K562 (cell line): ENCODE results near the gene PRM2. TPM values are rescaled to one million over a fixed set of nuclear protein-coding genes. Genes with fewer than 3 reads are reported as not detected.

Experiments
- C11orf30 ChIP-seq: fragments of 450-650 bp; IDR thresholded peaks from 2 replicates; pipeline ENCODE4 v1.6.1; 2016; ENCODE audit warnings: low read depth, mild to moderate bottlenecking
- CBX8 ChIP-seq: fragments of 200-600 bp; sonication (generic); IDR thresholded peaks from 2 replicates; pipeline ENCODE4 v1.6.1; 2012; ENCODE audit warnings: borderline replicate concordance, mixed run types, low read depth, mild to moderate bottlenecking, moderate library complexity, mixed read lengths, low read length, control low read depth, inconsistent platforms; ENCODE audit not compliant: poor library complexity, severe bottlenecking; ENCODE audit errors: extremely low read depth
- DNMT1 ChIP-seq: fragments of 450-650 bp; IDR thresholded peaks from 2 replicates; pipeline ENCODE4 v1.6.1; 2016; ENCODE audit warnings: antibody characterized with exemption, mild to moderate bottlenecking
- FOXP1 ChIP-seq: sonication (generic); formaldehyde crosslinking; IDR thresholded peaks from 2 replicates; pipeline ENCODE4 v1.8.0; 2022; ENCODE audit warnings: mild to moderate bottlenecking, missing genetic modification reagents
- HDAC1 ChIP-seq, 2 experiments: fragments of 450-650 bp; IDR thresholded peaks; 2 replicates each; pipeline ENCODE4 v1.6.1; 2016 to 2017; ENCODE audit warnings: inconsistent platforms in 1 of 2, mild to moderate bottlenecking in 1 of 2, moderate library complexity in 1 of 2
- HMG20B ChIP-seq: fragments of 250-450 bp; sonication (Bioruptor Pico); IDR thresholded peaks from 2 replicates; pipeline ENCODE4 v1.5.0; 2021; ENCODE audit warnings: mild to moderate bottlenecking
- JUNB ChIP-seq: fragments of 450-650 bp; formaldehyde crosslinking; conservative IDR thresholded peaks from 2 replicates; pipeline ENCODE4 v1.4.0; 2020; ENCODE audit warnings: mild to moderate bottlenecking
- MYC ChIP-seq, 2 experiments: fragments of 250-450 bp in 1 of 2; sonication (Bioruptor Pico) in 1 of 2; IDR thresholded peaks; 2 replicates each; pipeline versions ENCODE4 v1.5.1 to v1.6.1; 2012 to 2021; ENCODE audit warnings: low read depth in 2 of 2, borderline replicate concordance in 1 of 2, improper control_type of control experiment in 1 of 2, low read length in 1 of 2, mild to moderate bottlenecking in 1 of 2, moderate library complexity in 1 of 2
- NRF1 ChIP-seq, 2 experiments: fragments of 450-650 bp; IDR thresholded peaks in 1 of 2; conservative IDR thresholded peaks in 1 of 2; 2 replicates each; pipeline ENCODE4 v1.6.1; 2014; ENCODE audit warnings: mild to moderate bottlenecking in 2 of 2
- PCBP2 ChIP-seq: fragments of 200-400 bp; formaldehyde crosslinking; IDR thresholded peaks from 2 replicates; pipeline ENCODE4 v1.6.1; 2018; ENCODE audit warnings: low read length, low read depth, mild to moderate bottlenecking, moderate library complexity; ENCODE audit not compliant: poor library complexity, severe bottlenecking
- RAD51 ChIP-seq: fragments of 450-650 bp; IDR thresholded peaks from 2 replicates; pipeline ENCODE4 v1.7.1; 2016; ENCODE audit warnings: low read depth, mild to moderate bottlenecking, borderline replicate concordance
- RBM22 ChIP-seq: fragments of 200-400 bp; formaldehyde crosslinking; IDR thresholded peaks from 2 replicates; pipeline ENCODE4 v1.6.1; 2018; ENCODE audit warnings: low read length, low read depth; ENCODE audit not compliant: poor library complexity, severe bottlenecking
- SAP30 ChIP-seq: fragments of 200-600 bp; sonication (generic); IDR thresholded peaks from 2 replicates; pipeline ENCODE4 v1.6.1; 2012; ENCODE audit warnings: borderline replicate concordance, low read depth, mild to moderate bottlenecking, moderate library complexity, low read length, control low read depth, inconsistent platforms; ENCODE audit not compliant: insufficient read depth, poor library complexity, severe bottlenecking
- SMC3 ChIP-seq: conservative IDR thresholded peaks from 2 replicates; pipeline ENCODE4 v1.6.1; 2011; ENCODE audit warnings: low read depth, low read length, improper control_type of control experiment; ENCODE audit not compliant: insufficient read depth
- SRF ChIP-seq, 2 experiments: fragments of 250-450, 450-650 bp in 1 of 2; sonication (Bioruptor Pico) in 1 of 2; sonication (generic) in 1 of 2; formaldehyde crosslinking; IDR thresholded peaks; 2 replicates each; pipeline versions ENCODE4 v1.5.0 to v1.5.1; 2020 to 2022; ENCODE audit warnings: mild to moderate bottlenecking in 1 of 2, missing genetic modification reagents in 1 of 2
- TAF15 ChIP-seq: fragments of 200-400 bp; formaldehyde crosslinking; IDR thresholded peaks from 2 replicates; pipeline ENCODE4 v1.6.1; 2017; ENCODE audit warnings: mild to moderate bottlenecking, low read depth, low read length, moderate library complexity
- ZFX ChIP-seq: sonication (generic); formaldehyde crosslinking; IDR thresholded peaks from 2 replicates; pipeline ENCODE4 v1.8.0; 2022; ENCODE audit warnings: mild to moderate bottlenecking, missing genetic modification reagents, moderate library complexity
- ZNF785 ChIP-seq: fragments of 250-450 bp; sonication (Bioruptor Pico); IDR thresholded peaks from 2 replicates; pipeline ENCODE4 v1.4.0; 2020; ENCODE audit warnings: mild to moderate bottlenecking
- polyA plus RNA-seq, 8 experiments: library from polyadenylated mRNA; depleted of rRNA in 4 of 8; stranded (reverse) in 5 of 8; unstranded in 3 of 8; fragments of >200 nt; fragmentation: Nextera tagmentation in 2 of 8; fragmentation: Illumina TruSeq in 1 of 8; extraction: Ambion mirVana in 2 of 8; extraction: Trizol in 1 of 8; gene quantifications; 2 replicates each; pipeline versions ENCODE4 v1.2.1 to v1.2.3, GENCODE V29; 2011 to 2014; ENCODE audit warnings: inconsistent platforms in 1 of 8, missing spikeins in 1 of 8
- total RNA-seq, 7 experiments: library from RNA; depleted of rRNA in 6 of 7; stranded (reverse); fragments of >200 nt in 6 of 7; fragmentation: Illumina TruSeq in 2 of 7; extraction: Trizol in 2 of 7; gene quantifications; 2 replicates each; pipeline versions ENCODE4 v1.2.1 to v1.2.3, GENCODE V29; 2011 to 2021; ENCODE audit warnings: low replicate concordance in 1 of 7
- TF ChIP-seq, protein P1 (sequence below): fragments of 250-450 bp; sonication (Bioruptor Pico); IDR thresholded peaks from 2 replicates; pipeline ENCODE4 v1.6.1; 2021; ENCODE audit warnings: mild to moderate bottlenecking
- TF ChIP-seq, protein P2 (sequence below): sonication (generic); formaldehyde crosslinking; IDR thresholded peaks from 2 replicates; pipeline ENCODE4 v1.8.0; 2022; ENCODE audit warnings: mild to moderate bottlenecking, low read depth, missing genetic modification reagents
- TF ChIP-seq, protein P3 (sequence below): fragments of 450-650 bp; formaldehyde crosslinking; IDR thresholded peaks from 2 replicates; pipeline ENCODE4 v1.4.0; 2022; ENCODE audit warnings: mild to moderate bottlenecking, moderate library complexity
- TF ChIP-seq, protein P4 (sequence below), 2 experiments: fragments of 450-650 bp; conservative IDR thresholded peaks; 2 replicates each; pipeline ENCODE4 v1.6.1; 2017; ENCODE audit warnings: mild to moderate bottlenecking in 2 of 2, moderate library complexity in 2 of 2

The PRM2 gene
- total and polyA plus RNA-seq, 9 of the 15 experiments (the other 6 are each of a cell fraction or from before 2014, with no cell fraction given), result not detected

DNA sequence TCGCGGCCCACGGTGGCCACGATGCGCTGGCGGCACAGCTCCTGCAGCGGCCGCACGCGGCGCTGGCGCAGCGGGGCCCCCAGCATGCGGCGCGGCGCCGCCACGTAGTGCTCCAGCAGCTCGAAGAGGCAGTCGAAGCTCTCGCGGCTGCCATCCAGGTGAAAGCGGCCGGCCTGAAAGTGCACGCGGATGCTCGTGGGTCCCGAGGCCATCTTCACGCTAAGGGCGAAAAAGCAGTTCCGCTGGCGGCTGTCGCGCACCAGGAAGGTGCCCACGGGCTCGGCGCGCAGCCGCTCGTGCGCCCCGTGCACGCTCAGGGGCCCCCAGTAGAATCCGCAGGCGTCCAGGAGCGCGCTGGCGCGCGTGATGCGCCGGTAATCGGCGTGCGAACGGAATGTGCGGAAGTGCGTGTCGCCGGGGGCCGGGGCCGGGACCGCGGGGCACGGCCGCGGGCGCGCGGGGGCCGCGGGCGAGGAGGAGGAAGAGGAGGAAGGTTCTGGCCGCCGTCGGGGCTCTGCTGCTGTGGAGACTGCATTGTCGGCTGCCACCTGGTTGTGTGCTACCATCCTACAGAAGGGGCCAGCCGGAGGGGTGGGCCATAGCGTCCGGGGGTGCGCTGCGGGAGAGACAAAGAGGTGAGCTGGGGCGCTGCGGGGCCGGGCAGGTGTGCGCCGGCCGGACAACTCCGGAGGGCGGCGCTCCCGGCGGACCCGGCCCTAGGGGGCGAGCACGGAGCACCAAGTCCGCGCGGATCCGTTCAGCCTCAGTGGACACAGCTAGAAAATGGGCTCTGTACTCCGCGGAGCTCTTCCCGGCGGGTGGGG is 21.2 kb downstream of the PRM2 start (continued):
- TF ChIP-seq, protein P1, sequence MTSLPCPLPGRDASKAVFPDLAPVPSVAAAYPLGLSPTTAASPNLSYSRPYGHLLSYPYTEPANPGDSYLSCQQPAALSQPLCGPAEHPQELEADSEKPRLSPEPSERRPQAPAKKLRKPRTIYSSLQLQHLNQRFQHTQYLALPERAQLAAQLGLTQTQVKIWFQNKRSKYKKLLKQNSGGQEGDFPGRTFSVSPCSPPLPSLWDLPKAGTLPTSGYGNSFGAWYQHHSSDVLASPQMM, result no peak
- TF ChIP-seq SRF (CRISPR knock-in tag; IDR thresholded peaks at IDR 0.05) (no peak), SMC3 (0 out of 2 replicates have a peak, but pooled peaks have one; percentile 3), SAP30 (peak; percentile 70), NRF1 (conservative IDR thresholded peaks at IDR 0.05 in 1 of 2, IDR thresholded peaks at IDR 0.05 in 1 of 2) (peak; percentile 67 to 72; a peak in 3 of 4 replicates), FOXP1 (CRISPR knock-in tag) (peak; percentile 100), MYC (IDR thresholded peaks at IDR 0.05; ENCODE audit: low read depth, low read length) (peak; percentile 92), MYC (CRISPR knock-in tag; IDR thresholded peaks at IDR 0.05; ENCODE audit: borderline replicate concordance, low read depth) (no peak), CBX8 (no peak), PCBP2 (no peak), HMG20B (CRISPR knock-in tag) (no peak), ZFX (peak; percentile 87), JUNB (CRISPR knock-in tag) (0 out of 2 replicates have a peak, but pooled peaks have one; percentile 36), RBM22 (peak; percentile 59), RAD51 (no peak), HDAC1 (IDR thresholded peaks at IDR 0.05) (0 out of 4 replicates have a peak, but pooled peaks of 1 of the 2 experiments have one; percentile 10), ZNF785 (CRISPR knock-in tag) (no peak), DNMT1 (no peak), TAF15 (no peak), C11orf30 (no peak)
- TF ChIP-seq, protein P2, sequence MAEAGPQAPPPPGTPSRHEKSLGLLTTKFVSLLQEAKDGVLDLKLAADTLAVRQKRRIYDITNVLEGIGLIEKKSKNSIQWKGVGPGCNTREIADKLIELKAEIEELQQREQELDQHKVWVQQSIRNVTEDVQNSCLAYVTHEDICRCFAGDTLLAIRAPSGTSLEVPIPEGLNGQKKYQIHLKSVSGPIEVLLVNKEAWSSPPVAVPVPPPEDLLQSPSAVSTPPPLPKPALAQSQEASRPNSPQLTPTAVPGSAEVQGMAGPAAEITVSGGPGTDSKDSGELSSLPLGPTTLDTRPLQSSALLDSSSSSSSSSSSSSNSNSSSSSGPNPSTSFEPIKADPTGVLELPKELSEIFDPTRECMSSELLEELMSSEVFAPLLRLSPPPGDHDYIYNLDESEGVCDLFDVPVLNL (CRISPR knock-in tag), result peak; percentile 86; the same call in 1 of the 2 replicates
- TF ChIP-seq, protein P3, sequence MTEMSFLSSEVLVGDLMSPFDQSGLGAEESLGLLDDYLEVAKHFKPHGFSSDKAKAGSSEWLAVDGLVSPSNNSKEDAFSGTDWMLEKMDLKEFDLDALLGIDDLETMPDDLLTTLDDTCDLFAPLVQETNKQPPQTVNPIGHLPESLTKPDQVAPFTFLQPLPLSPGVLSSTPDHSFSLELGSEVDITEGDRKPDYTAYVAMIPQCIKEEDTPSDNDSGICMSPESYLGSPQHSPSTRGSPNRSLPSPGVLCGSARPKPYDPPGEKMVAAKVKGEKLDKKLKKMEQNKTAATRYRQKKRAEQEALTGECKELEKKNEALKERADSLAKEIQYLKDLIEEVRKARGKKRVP (CRISPR knock-in tag), result no peak
- TF ChIP-seq, protein P4, sequence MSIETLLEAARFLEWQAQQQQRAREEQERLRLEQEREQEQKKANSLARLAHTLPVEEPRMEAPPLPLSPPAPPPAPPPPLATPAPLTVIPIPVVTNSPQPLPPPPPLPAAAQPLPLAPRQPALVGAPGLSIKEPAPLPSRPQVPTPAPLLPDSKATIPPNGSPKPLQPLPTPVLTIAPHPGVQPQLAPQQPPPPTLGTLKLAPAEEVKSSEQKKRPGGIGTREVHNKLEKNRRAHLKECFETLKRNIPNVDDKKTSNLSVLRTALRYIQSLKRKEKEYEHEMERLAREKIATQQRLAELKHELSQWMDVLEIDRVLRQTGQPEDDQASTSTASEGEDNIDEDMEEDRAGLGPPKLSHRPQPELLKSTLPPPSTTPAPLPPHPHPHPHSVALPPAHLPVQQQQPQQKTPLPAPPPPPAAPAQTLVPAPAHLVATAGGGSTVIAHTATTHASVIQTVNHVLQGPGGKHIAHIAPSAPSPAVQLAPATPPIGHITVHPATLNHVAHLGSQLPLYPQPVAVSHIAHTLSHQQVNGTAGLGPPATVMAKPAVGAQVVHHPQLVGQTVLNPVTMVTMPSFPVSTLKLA (conservative IDR thresholded peaks at IDR 0.05), result peak in 1 of 2 experiments; percentile 10; a peak in 1 of 4 replicates
